HEK293 (cell line): ENCODE measurements around the gene MAN2B2.
A peak's percentile ranks its signal among the peaks of the same experiment; 100 is the strongest.

Experiments used
- CTCF ChIP-seq: fragments of 450-650 bp; formaldehyde crosslinking; IDR thresholded peaks from 2 replicates; pipeline ENCODE4 v1.5.1; 2016; ENCODE audit warnings: missing biosample characterization, missing genetic modification characterization
- GLI2 ChIP-seq: fragments of 450-650 bp; formaldehyde crosslinking; IDR thresholded peaks from 2 replicates; pipeline ENCODE4; 2017; ENCODE audit warnings: missing biosample characterization, missing genetic modification characterization, low read depth, borderline replicate concordance
- GLI4 ChIP-seq: fragments of 450-650 bp; formaldehyde crosslinking; IDR thresholded peaks from 2 replicates; pipeline ENCODE4 v1.5.1; 2016; ENCODE audit warnings: missing biosample characterization, missing genetic modification characterization
- HOXA7 ChIP-seq: sonication (generic); formaldehyde crosslinking; IDR thresholded peaks from 2 replicates; pipeline ENCODE4 v1.8.1; 2022; ENCODE audit warnings: missing genetic modification reagents, borderline replicate concordance
- IKZF3 ChIP-seq: fragments of 450-650 bp; IDR thresholded peaks from 2 replicates; pipeline ENCODE4 v1.5.0; 2018; ENCODE audit warnings: missing biosample characterization, mild to moderate bottlenecking, missing genetic modification characterization, moderate library complexity
- KLF7 ChIP-seq: fragments of 450-650 bp; formaldehyde crosslinking; IDR thresholded peaks from 2 replicates; pipeline ENCODE4 v1.5.1; 2016; ENCODE audit warnings: missing biosample characterization, missing genetic modification characterization, borderline replicate concordance
- MYNN ChIP-seq: fragments of 450-650 bp; formaldehyde crosslinking; IDR thresholded peaks from 2 replicates; pipeline ENCODE4 v1.5.1; 2016; ENCODE audit warnings: missing biosample characterization, missing genetic modification characterization, borderline replicate concordance
- OVOL3 ChIP-seq: fragments of 450-650 bp; formaldehyde crosslinking; IDR thresholded peaks from 2 replicates; pipeline ENCODE4 v1.5.1; 2016; ENCODE audit warnings: missing biosample characterization, missing genetic modification characterization
- REPIN1 ChIP-seq: fragments of 450-650 bp; formaldehyde crosslinking; IDR thresholded peaks from 2 replicates; pipeline ENCODE4 v1.5.1; 2017; ENCODE audit warnings: missing biosample characterization, missing genetic modification characterization, low read depth
- SP3 ChIP-seq: fragments of 450-650 bp; formaldehyde crosslinking; IDR thresholded peaks from 2 replicates; pipeline ENCODE4 v1.5.1; 2016; ENCODE audit warnings: missing biosample characterization, missing genetic modification characterization
- ZBTB10 ChIP-seq: fragments of 450-650 bp; formaldehyde crosslinking; IDR thresholded peaks from 2 replicates; pipeline ENCODE4 v1.5.1; 2016; ENCODE audit warnings: missing biosample characterization, missing genetic modification characterization
- ZBTB21 ChIP-seq: fragments of 450-650 bp; formaldehyde crosslinking; IDR thresholded peaks from 2 replicates; pipeline ENCODE4 v1.5.1; 2017; ENCODE audit warnings: missing biosample characterization, missing genetic modification characterization
- ZBTB26 ChIP-seq: fragments of 450-650 bp; formaldehyde crosslinking; optimal IDR thresholded peaks from 2 replicates; pipeline ENCODE3; 2016; ENCODE audit warnings: missing biosample characterization, mild to moderate bottlenecking, missing genetic modification characterization
- ZBTB6 ChIP-seq: fragments of 450-650 bp; formaldehyde crosslinking; IDR thresholded peaks from 2 replicates; pipeline ENCODE4 v1.5.1; 2017; ENCODE audit warnings: missing biosample characterization, missing genetic modification characterization
- ZIC2 ChIP-seq: fragments of 450-650 bp; formaldehyde crosslinking; IDR thresholded peaks from 2 replicates; pipeline ENCODE4 v1.5.1; 2016; ENCODE audit warnings: missing biosample characterization, missing genetic modification characterization
- ZNF10 ChIP-seq: fragments of 450-650 bp; formaldehyde crosslinking; IDR thresholded peaks from 2 replicates; pipeline ENCODE4 v1.5.1; 2017; ENCODE audit warnings: missing biosample characterization, missing genetic modification characterization
- ZNF132 ChIP-seq: fragments of 450-650 bp; formaldehyde crosslinking; IDR thresholded peaks from 2 replicates; pipeline ENCODE4 v1.5.1; 2017; ENCODE audit warnings: missing biosample characterization, missing genetic modification characterization, borderline replicate concordance
- ZNF146 ChIP-seq: fragments of 450-650 bp; formaldehyde crosslinking; IDR thresholded peaks from 2 replicates; pipeline ENCODE4 v1.5.1; 2016; ENCODE audit warnings: missing biosample characterization, missing genetic modification characterization
- ZNF18 ChIP-seq: fragments of 450-650 bp; formaldehyde crosslinking; IDR thresholded peaks from 2 replicates; pipeline ENCODE4 v1.5.1; 2016; ENCODE audit warnings: missing biosample characterization, missing genetic modification characterization
- ZNF211 ChIP-seq: fragments of 450-650 bp; formaldehyde crosslinking; IDR thresholded peaks from 2 replicates; pipeline ENCODE4 v1.5.1; 2016; ENCODE audit warnings: low read depth, missing biosample characterization, missing genetic modification characterization
- ZNF335 ChIP-seq: fragments of 450-650 bp; formaldehyde crosslinking; conservative IDR thresholded peaks from 2 replicates; pipeline ENCODE4 v1.5.1; 2016; ENCODE audit warnings: missing biosample characterization, missing genetic modification characterization
- ZNF398 ChIP-seq: fragments of 450-650 bp; formaldehyde crosslinking; IDR thresholded peaks from 2 replicates; pipeline ENCODE4 v1.5.1; 2017; ENCODE audit warnings: missing biosample characterization, missing genetic modification characterization
- ZNF514 ChIP-seq: fragments of 450-650 bp; formaldehyde crosslinking; IDR thresholded peaks from 2 replicates; pipeline ENCODE4 v1.5.1; 2016; ENCODE audit warnings: missing biosample characterization, missing genetic modification characterization
- ZNF664 ChIP-seq: fragments of 450-650 bp; formaldehyde crosslinking; IDR thresholded peaks from 2 replicates; pipeline ENCODE4 v1.5.1; 2016; ENCODE audit warnings: missing biosample characterization, missing genetic modification characterization
- ZNF701 ChIP-seq: fragments of 450-650 bp; formaldehyde crosslinking; IDR thresholded peaks from 2 replicates; pipeline ENCODE4 v1.5.1; 2016; ENCODE audit warnings: missing biosample characterization, missing genetic modification characterization
- ZNF777 ChIP-seq: fragments of 450-650 bp; formaldehyde crosslinking; IDR thresholded peaks from 2 replicates; pipeline ENCODE4 v1.5.1; 2017; ENCODE audit warnings: missing biosample characterization, missing genetic modification characterization, borderline replicate concordance
- ZNF792 ChIP-seq: fragments of 450-650 bp; formaldehyde crosslinking; IDR thresholded peaks from 2 replicates; pipeline ENCODE4 v1.5.1; 2016; ENCODE audit warnings: missing biosample characterization, missing genetic modification characterization
- ZNF830 ChIP-seq: fragments of 450-650 bp; IDR thresholded peaks from 2 replicates; pipeline ENCODE4 v1.5.0; 2018; ENCODE audit warnings: missing biosample characterization, missing genetic modification characterization, low read depth, mild to moderate bottlenecking, moderate library complexity
- ZSCAN30 ChIP-seq: fragments of 450-650 bp; IDR thresholded peaks from 2 replicates; pipeline ENCODE4 v1.5.1; 2018; ENCODE audit warnings: missing biosample characterization, mild to moderate bottlenecking, missing genetic modification characterization, moderate library complexity
- ZXDB ChIP-seq: fragments of 450-650 bp; formaldehyde crosslinking; IDR thresholded peaks from 2 replicates; pipeline ENCODE4 v1.5.1; 2016; ENCODE audit warnings: missing biosample characterization, missing genetic modification characterization

Gene MAN2B2

GRCh38 chr4:6574747-6575502 lies at the start of gene MAN2B2 (continued):
- TF ChIP-seq GLI2 (tag by site-specific recombination) (no peak), SP3 (tag by site-specific recombination) (0 out of 2 replicates have a peak, but pooled peaks have one; percentile 51), OVOL3 (no peak), GLI4 (tag by site-specific recombination) (no peak), ZNF146 (tag by site-specific recombination) (no peak; the same call in 1 of the 2 replicates), REPIN1 (tag by site-specific recombination) (no peak), ZNF211 (tag by site-specific recombination) (no peak), ZBTB21 (tag by site-specific recombination) (no peak), ZBTB6 (tag by site-specific recombination) (no peak), ZNF664 (tag by site-specific recombination) (no peak), ZBTB26 (tag by site-specific recombination) (peak; percentile 51), ZSCAN30 (tag by site-specific recombination) (peak; percentile 23; the same call in 1 of the 2 replicates), CTCF (tag by site-specific recombination) (peak; percentile 53; the same call in 1 of the 2 replicates), HOXA7 (no peak), KLF7 (tag by site-specific recombination) (no peak), ZNF398 (no peak), ZBTB10 (no peak), ZIC2 (tag by site-specific recombination) (peak; percentile 68), IKZF3 (peak; percentile 71; the same call in 1 of the 2 replicates), ZNF335 (tag by site-specific recombination) (peak; percentile 94), ZNF18 (tag by site-specific recombination) (no peak), MYNN (tag by site-specific recombination) (no peak), ZNF514 (no peak), ZNF10 (tag by site-specific recombination) (no peak), ZNF701 (no peak), ZXDB (tag by site-specific recombination) (0 out of 2 replicates have a peak, but pooled peaks have one; percentile 40), ZNF777 (tag by site-specific recombination) (no peak), ZNF132 (no peak), ZNF830 (tag by site-specific recombination) (no peak), ZNF792 (tag by site-specific recombination) (no peak)
